Natural killer cell treated with Interleukin-12 subunit alpha and Interleukin-12 subunit beta and Interleukin-15 and Interleukin-18, amount 100 ng/mL, for 72 hours (primary cell): ENCODE results near the gene MMAB. TPM values are rescaled to one million over a fixed set of nuclear protein-coding genes. Genes with fewer than 3 reads are reported as not detected.

ENCODE experiments used
- ATAC-seq, 2 donors: fragments of 150-1000 bp; cut with Tn5 transposase in 1 of 2; sonication (Bioruptor Pico), chemical (Tn5 transposase) in 1 of 2; 2 replicates each; pipeline ENCODE4 v1.10.0; 2021
- DNase-seq: peaks from one replicate; pipeline ENCODE4 v3.0.0; 2022; ENCODE audit warnings: low spot score
- H3K27ac Mint-ChIP-seq, 2 donors: 1 replicate in 1 of 2; 2 replicates in 1 of 2; pipeline ENCODE4 v1.8.0; 2022; ENCODE audit warnings: mixed read lengths in 2 of 2, mild to moderate bottlenecking in 1 of 2, moderate library complexity in 1 of 2
- H3K27me3 Mint-ChIP-seq, 2 donors: 1 replicate in 1 of 2; 2 replicates in 1 of 2; pipeline ENCODE4 v1.8.0; 2022; ENCODE audit warnings: mixed read lengths in 2 of 2
- H3K36me3 Mint-ChIP-seq: one replicate; pipeline ENCODE4 v1.8.0; 2022; ENCODE audit warnings: mixed read lengths
- H3K4me1 Mint-ChIP-seq, 2 donors: 1 replicate in 1 of 2; 2 replicates in 1 of 2; pipeline ENCODE4 v1.8.0; 2022; ENCODE audit warnings: low read depth in 2 of 2, mixed read lengths in 2 of 2, mild to moderate bottlenecking in 1 of 2
- H3K4me3 Mint-ChIP-seq: one replicate; pipeline ENCODE4 v1.8.0; 2022; ENCODE audit warnings: mixed read lengths
- H3K9me3 Mint-ChIP-seq: 2 replicates; pipeline ENCODE4 v1.8.0; 2022; ENCODE audit warnings: mixed read lengths
- total RNA-seq, 2 donors: library from RNA; stranded (reverse); gene quantifications; one replicate each; pipeline ENCODE4 v1.2.3, GENCODE V29; 2022

Gene MMAB
- 10 to 100 TPM; 36.4 to 40.2 TPM for total RNA-seq

GRCh38 chr12:109573029-109573913 is at the start of gene MMAB, which contains the start of gene MVK:
MMAB (minus strand) TSS chr12:109573504; CDS start chr12:109573480, 24 bp downstream.
MVK (plus strand) TSS chr12:109573794; CDS start chr12:109574823, 1,029 bp downstream.
- no peaks in the 10 kb centered on the region for H3K36me3 Mint-ChIP-seq
- H3K4me1 Mint-ChIP-seq = peaks cover 24 to 29% of the 10 kb centered on the region in 2 donors
- ATAC-seq (peak; percentile 96 to 97), DNase-seq (peak; percentile 99)
- peak within 1 kb of the TSS; percentile 86 to 95 for H3K27ac Mint-ChIP-seq
- H3K27me3 Mint-ChIP-seq = no peaks in the 10 kb centered on the region
- H3K4me3 Mint-ChIP-seq = peak within 1 kb of the TSS; percentile 95
- H3K9me3 Mint-ChIP-seq = no peaks in the 10 kb centered on the region

- H3K9me3 Mint-ChIP-seq = no peaks in the 10 kb centered on the region
- no peaks in the 10 kb centered on the region for H3K36me3 Mint-ChIP-seq
- peaks cover 13 to 32% of the 10 kb centered on the region in 2 donors for H3K27me3 Mint-ChIP-seq
- ATAC-seq (no peak), DNase-seq (no peak)
- no peak overlapping the region for H3K27ac Mint-ChIP-seq
- no peak overlapping the region for H3K4me3 Mint-ChIP-seq
- H3K4me1 Mint-ChIP-seq = peaks cover 0 to 9% of the 10 kb centered on the region in 2 donors
These were observed 48.6 kb upstream of the MMAB start for GRCh38 chr12:109621901-109622364.

GRCh38 chr12:109621211-109621694 is 47.9 kb upstream of the MMAB start:
- Mint-ChIP-seq H3K27me3 (peaks cover 15 to 27% of the 10 kb centered on the region in 2 donors), H3K36me3 (no peaks in the 10 kb centered on the region), H3K4me1 (peaks cover 0 to 9% of the 10 kb centered on the region in 2 donors), H3K4me3 (no peak overlapping the region), H3K27ac (no peak overlapping the region), H3K9me3 (no peaks in the 10 kb centered on the region)
- ATAC-seq (no peak), DNase-seq (no peak)

GRCh38 chr12:109619002-109619604 is 45.8 kb upstream of the MMAB start:
- no peaks in the 10 kb centered on the region for H3K9me3 Mint-ChIP-seq
- ATAC-seq = no peak

GRCh38 chr12:109618082-109618481 is 44.8 kb upstream of the MMAB start:
- Mint-ChIP-seq H3K4me1 (peaks cover 0 to 9% of the 10 kb centered on the region in 2 donors), H3K27me3 (peaks cover 25 to 27% of the 10 kb centered on the region in 2 donors), H3K4me3 (no peak overlapping the region), H3K27ac (no peak overlapping the region), H3K9me3 (no peaks in the 10 kb centered on the region), H3K36me3 (no peaks in the 10 kb centered on the region)
- DNase-seq = no peak
- ATAC-seq = no peak

More at GRCh38 chr12:109619002-109619604, 45.8 kb upstream of the MMAB start:
- Mint-ChIP-seq H3K4me3 (no peak overlapping the region), H3K36me3 (no peaks in the 10 kb centered on the region), H3K27me3 (peaks cover 27% of the 10 kb centered on the region in 2 donors), H3K27ac (no peak overlapping the region), H3K4me1 (peaks cover 0 to 9% of the 10 kb centered on the region in 2 donors)
- DNase-seq = no peak

GRCh38 chr12:109617491-109617890 is 44.2 kb upstream of the MMAB start:
- no peaks in the 10 kb centered on the region for H3K9me3 Mint-ChIP-seq
- no peak overlapping the region for H3K27ac Mint-ChIP-seq
- no peak for DNase-seq
- H3K4me1 Mint-ChIP-seq = peaks cover 0 to 9% of the 10 kb centered on the region in 2 donors
- no peaks in the 10 kb centered on the region for H3K36me3 Mint-ChIP-seq
- no peak overlapping the region for H3K4me3 Mint-ChIP-seq
- ATAC-seq = no peak
- peaks cover 20 to 27% of the 10 kb centered on the region in 2 donors for H3K27me3 Mint-ChIP-seq

GRCh38 chr12:109615556-109616229 is 42.4 kb upstream of the MMAB start:
- Mint-ChIP-seq H3K27me3 (peaks cover 9 to 22% of the 10 kb centered on the region in 2 donors), H3K27ac (no peak overlapping the region), H3K36me3 (no peaks in the 10 kb centered on the region), H3K4me3 (no peak overlapping the region), H3K9me3 (no peaks in the 10 kb centered on the region), H3K4me1 (no peaks in the 10 kb centered on the region)
- DNase-seq (no peak), ATAC-seq (no peak)

- H3K27ac Mint-ChIP-seq = no peak overlapping the region
These were observed 40.5 kb upstream of the MMAB start for GRCh38 chr12:109613649-109614455.

GRCh38 chr12:109612975-109613502 is 39.7 kb upstream of the MMAB start:
- no peaks in the 10 kb centered on the region for H3K9me3 Mint-ChIP-seq
- peaks cover 0 to 2% of the 10 kb centered on the region in 2 donors for H3K4me1 Mint-ChIP-seq
- no peak overlapping the region for H3K4me3 Mint-ChIP-seq
- no peak overlapping the region for H3K27ac Mint-ChIP-seq
- H3K27me3 Mint-ChIP-seq = peaks cover 0 to 22% of the 10 kb centered on the region in 2 donors
- no peaks in the 10 kb centered on the region for H3K36me3 Mint-ChIP-seq
- no peak for ATAC-seq
- DNase-seq = no peak

More at GRCh38 chr12:109613649-109614455, 40.5 kb upstream of the MMAB start:
- H3K4me3 Mint-ChIP-seq = no peak overlapping the region
- H3K27me3 Mint-ChIP-seq = peaks cover 0 to 20% of the 10 kb centered on the region in 2 donors
- no peaks in the 10 kb centered on the region for H3K4me1 Mint-ChIP-seq
- no peaks in the 10 kb centered on the region for H3K9me3 Mint-ChIP-seq
- DNase-seq (no peak), ATAC-seq (no peak)
- H3K36me3 Mint-ChIP-seq = no peaks in the 10 kb centered on the region

GRCh38 chr12:109612003-109612402 is 38.7 kb upstream of the MMAB start:
- no peak for DNase-seq
- Mint-ChIP-seq H3K27me3 (peaks cover 0 to 26% of the 10 kb centered on the region in 2 donors), H3K27ac (no peak overlapping the region), H3K4me3 (no peak overlapping the region), H3K4me1 (peaks cover 0 to 3% of the 10 kb centered on the region in 2 donors), H3K9me3 (no peaks in the 10 kb centered on the region), H3K36me3 (no peaks in the 10 kb centered on the region)
- no peak for ATAC-seq

GRCh38 chr12:109611223-109611622 is 37.9 kb upstream of the MMAB start:
- H3K27me3 Mint-ChIP-seq = peaks cover 0 to 23% of the 10 kb centered on the region in 2 donors
- no peaks in the 10 kb centered on the region for H3K9me3 Mint-ChIP-seq
- H3K4me3 Mint-ChIP-seq = no peak overlapping the region
- H3K36me3 Mint-ChIP-seq = no peaks in the 10 kb centered on the region
- peaks cover 0 to 3% of the 10 kb centered on the region in 2 donors for H3K4me1 Mint-ChIP-seq
- ATAC-seq (no peak), DNase-seq (no peak)
- no peak overlapping the region for H3K27ac Mint-ChIP-seq

- ATAC-seq = no peak
- H3K27ac Mint-ChIP-seq = no peak overlapping the region
- no peaks in the 10 kb centered on the region for H3K36me3 Mint-ChIP-seq
- peaks cover 0 to 3% of the 10 kb centered on the region in 2 donors for H3K4me1 Mint-ChIP-seq
- H3K27me3 Mint-ChIP-seq = peaks cover 0 to 20% of the 10 kb centered on the region in 2 donors
- DNase-seq = no peak
- no peaks in the 10 kb centered on the region for H3K9me3 Mint-ChIP-seq
- H3K4me3 Mint-ChIP-seq = no peak overlapping the region
These were observed 37.2 kb upstream of the MMAB start for GRCh38 chr12:109610523-109610922.
